Esophagus muscularis mucosa (tissue), 4 donors: Measurements from ENCODE around the gene ZFAND2B.

Experiments
- CTCF ChIP-seq, 3 experiments: fragments of 200-600 bp in 2 of 3; fragments of 450-650 bp in 1 of 3; sonication (generic) in 2 of 3; IDR thresholded peaks; one replicate each; pipeline ENCODE4 v1.5.1; 2017 to 2019; ENCODE audit warnings: antibody characterized with exemption in 3 of 3, mild to moderate bottlenecking in 2 of 3, moderate library complexity in 1 of 3
- EP300 ChIP-seq: sonication (generic); formaldehyde crosslinking; IDR thresholded peaks from one replicate; pipeline ENCODE4 v1.6.1; 2017; ENCODE audit warnings: antibody characterized with exemption
- POLR2AphosphoS5 ChIP-seq, 2 donors: sonication (generic); formaldehyde crosslinking; IDR thresholded peaks; one replicate each; pipeline ENCODE4 v1.6.1; 2017; ENCODE audit warnings: antibody characterized with exemption in 2 of 2

DNA sequence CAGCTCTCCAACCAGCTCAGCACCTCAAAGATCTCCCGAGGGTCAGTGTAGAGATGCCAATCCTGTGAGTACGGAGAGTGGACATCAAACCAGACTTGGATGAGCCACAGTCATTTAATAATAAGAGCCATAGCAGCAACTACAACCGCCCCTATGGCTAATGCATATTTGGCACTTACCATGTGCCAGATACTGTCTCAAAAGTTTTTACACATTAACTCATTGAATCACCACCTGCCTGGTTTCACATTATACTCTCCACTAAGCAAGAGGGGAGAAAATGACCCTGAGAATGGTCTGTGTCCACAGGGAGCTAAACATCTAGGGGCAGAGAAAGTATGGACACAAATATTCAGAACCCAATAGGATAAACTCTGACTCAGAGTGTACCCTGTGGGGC is 32.4 kb upstream of the ZFAND2B start:
- TF ChIP-seq CTCF (IDR thresholded peaks at IDR 0.05) (no peak), EP300 (no peak), POLR2AphosphoS5 (IDR thresholded peaks at IDR 0.05) (no peak)
